Karpas-422 (cell line): ENCODE results near the gene PLA2G4D. TPM values are rescaled to one million over a fixed set of nuclear protein-coding genes. Genes with fewer than 3 reads are reported as not detected.

Experiments used
- DNase-seq: peaks from one replicate; pipeline ENCODE4 v3.0.0-alpha.2; 2015
- H2AFZ ChIP-seq: fragments of 200-600 bp; sonication (generic); 2 replicates; pipeline ENCODE4 v1.6.1; 2014; ENCODE audit warnings: antibody characterized with exemption, low read length, mixed read lengths
- H3K27ac ChIP-seq: fragments of 200-600 bp; sonication (generic); 2 replicates; pipeline ENCODE4 v1.5.1; 2014; ENCODE audit warnings: mild to moderate bottlenecking, low read length, moderate library complexity
- H3K27me3 ChIP-seq: fragments of 200-600 bp; sonication (generic); 2 replicates; pipeline ENCODE4 v1.6.1; 2014; ENCODE audit warnings: low read length, mixed read lengths
- H3K36me3 ChIP-seq: fragments of 200-600 bp; sonication (generic); 2 replicates; pipeline ENCODE4 v1.6.1; 2014; ENCODE audit warnings: low read length, mixed read lengths; ENCODE audit not compliant: insufficient read depth
- H3K4me1 ChIP-seq: fragments of 200-600 bp; sonication (generic); 2 replicates; pipeline ENCODE4 v1.6.1; 2014; ENCODE audit warnings: mild to moderate bottlenecking, low read length, mixed read lengths
- H3K4me2 ChIP-seq: fragments of 200-600 bp; sonication (generic); 2 replicates; pipeline ENCODE4 v1.6.1; 2014; ENCODE audit warnings: low read length, low read depth, mild to moderate bottlenecking; ENCODE audit not compliant: poor library complexity, severe bottlenecking
- H3K4me3 ChIP-seq: fragments of 200-600 bp; sonication (generic); 2 replicates; pipeline ENCODE4 v1.5.1; 2014; ENCODE audit warnings: mild to moderate bottlenecking, antibody characterized with exemption, low read length, mixed read lengths
- H3K79me2 ChIP-seq: fragments of 200-600 bp; sonication (generic); 2 replicates; pipeline ENCODE4 v1.6.1; 2014; ENCODE audit warnings: mild to moderate bottlenecking, low read length, mixed read lengths
- H3K9ac ChIP-seq: fragments of 200-600 bp; sonication (generic); 2 replicates; pipeline ENCODE4 v1.6.0; 2014; ENCODE audit warnings: low read length
- H3K9me2 ChIP-seq: fragments of 200-600 bp; sonication (generic), shearing (Covaris generic); replicated peaks from 2 replicates; pipeline ENCODE4 v1.6.0; 2014; ENCODE audit warnings: mild to moderate bottlenecking, low read length, moderate library complexity; ENCODE audit not compliant: insufficient read depth
- H3K9me3 ChIP-seq: fragments of 300-700, 200-600 bp; sonication (generic); 2 replicates; pipeline ENCODE4 v1.6.1; 2014; ENCODE audit warnings: low read length, mixed read lengths
- H4K20me1 ChIP-seq: fragments of 200-600 bp; sonication (generic); 2 replicates; pipeline ENCODE4 v1.6.1; 2014; ENCODE audit warnings: mild to moderate bottlenecking, antibody characterized with exemption, low read length, low read depth; ENCODE audit not compliant: insufficient read depth
- total RNA-seq: library from RNA; depleted of rRNA; stranded (reverse); fragments of >200 nt; shearing (Covaris generic); gene quantifications from 2 replicates; pipeline ENCODE4 v1.2.3, GENCODE V29; 2014; ENCODE audit warnings: low replicate concordance

Gene PLA2G4D
- total RNA-seq, 1 experiment from 2014 or later, result not detected

DNA sequence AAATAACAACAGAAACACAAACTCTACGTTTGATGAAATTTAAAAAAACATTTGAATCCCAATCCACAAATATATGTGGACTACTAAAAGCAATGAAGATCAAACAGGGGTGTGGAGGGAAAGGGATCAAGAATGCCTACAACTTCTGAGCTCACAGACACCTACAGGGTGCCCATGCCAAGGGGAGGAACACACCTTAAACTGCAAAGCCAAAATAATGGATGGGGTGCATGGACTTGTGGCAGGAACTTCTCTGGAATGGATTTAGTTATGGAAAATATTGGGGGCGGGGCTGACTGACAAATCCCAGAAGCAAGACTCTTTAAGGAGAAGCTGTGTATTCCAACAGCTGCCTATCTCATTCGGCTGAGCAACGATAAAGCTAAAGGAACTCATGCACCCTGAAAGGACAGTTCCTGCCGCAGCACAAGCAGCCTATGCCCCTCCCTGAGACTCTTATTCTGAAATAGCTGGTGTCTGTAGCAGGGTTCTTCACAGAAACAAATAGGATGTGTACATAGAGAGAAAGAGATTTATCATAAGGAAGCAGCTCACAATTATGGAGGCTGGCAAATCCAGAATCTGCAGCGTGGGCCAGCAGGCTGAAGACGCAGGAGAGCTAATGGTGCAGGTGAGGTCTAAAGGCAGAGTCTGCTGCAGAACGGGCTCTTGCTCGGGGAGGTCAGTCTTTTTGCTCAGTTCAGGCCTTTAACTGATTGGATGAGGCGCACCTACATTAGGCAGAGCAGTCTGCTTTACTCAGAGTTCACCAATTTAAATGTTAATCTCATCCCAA is 24.5 kb upstream of the PLA2G4D start:
- Histone ChIP-seq H3K4me1 (peaks cover 10% of the 10 kb centered on the region), H3K79me2 (no peaks in the 10 kb centered on the region), H3K27me3 (no peaks in the 10 kb centered on the region), H3K9ac (no peak overlapping the region), H4K20me1 (no peaks in the 10 kb centered on the region), H2AFZ (no peak overlapping the region), H3K36me3 (no peaks in the 10 kb centered on the region), H3K27ac (no peak overlapping the region), H3K9me2 (no peaks in the 10 kb centered on the region), H3K9me3 (no peaks in the 10 kb centered on the region), H3K4me3 (no peak overlapping the region), H3K4me2 (peak overlapping the region; percentile 6)
- no peak for DNase-seq

- H3K9me3 ChIP-seq, result no peaks in the 10 kb centered on the region
- H3K4me1 ChIP-seq, result peaks cover 39% of the 10 kb centered on the region
- no peak overlapping the region for H2AFZ ChIP-seq
- no peak overlapping the region for H3K9ac ChIP-seq
- H3K79me2 ChIP-seq, result no peaks in the 10 kb centered on the region
- no peaks in the 10 kb centered on the region for H3K36me3 ChIP-seq
- H3K4me2 ChIP-seq, result no peak overlapping the region
- H3K4me3 ChIP-seq, result no peak overlapping the region
- no peaks in the 10 kb centered on the region for H3K9me2 ChIP-seq
- no peak overlapping the region for H3K27ac ChIP-seq
- DNase-seq, result no peak
- no peaks in the 10 kb centered on the region for H4K20me1 ChIP-seq
- H3K27me3 ChIP-seq, result no peaks in the 10 kb centered on the region
Observed at GRCh38 chr15:42111924-42112323, 17.6 kb upstream of the PLA2G4D start.

GRCh38 chr15:42110367-42110766 is 16.0 kb upstream of the PLA2G4D start:
- no peaks in the 10 kb centered on the region for H3K27me3 ChIP-seq
- H3K36me3 ChIP-seq, result no peaks in the 10 kb centered on the region
- H3K4me2 ChIP-seq, result peak overlapping the region; percentile 22
- peak overlapping the region; percentile 44; the same call in 1 of the 2 replicates for H2AFZ ChIP-seq
- no peaks in the 10 kb centered on the region for H3K9me3 ChIP-seq
- H3K4me1 ChIP-seq, result peaks cover 48% of the 10 kb centered on the region
- DNase-seq, result no peak
- no peak overlapping the region for H3K4me3 ChIP-seq
- no peaks in the 10 kb centered on the region for H3K79me2 ChIP-seq
- H3K9ac ChIP-seq, result no peak overlapping the region
- H3K27ac ChIP-seq, result no peak overlapping the region
- H3K9me2 ChIP-seq, result no peaks in the 10 kb centered on the region
- no peaks in the 10 kb centered on the region for H4K20me1 ChIP-seq

GRCh38 chr15:42108806-42109205 is 14.4 kb upstream of the PLA2G4D start:
- Histone ChIP-seq H3K4me2 (peak overlapping the region; percentile 68), H3K4me3 (no peak overlapping the region), H3K4me1 (peaks cover 48% of the 10 kb centered on the region), H3K36me3 (no peaks in the 10 kb centered on the region), H3K79me2 (no peaks in the 10 kb centered on the region), H4K20me1 (no peaks in the 10 kb centered on the region), H3K27ac (peak overlapping the region; percentile 70), H2AFZ (peak overlapping the region; percentile 13; the same call in 1 of the 2 replicates), H3K9ac (peak overlapping the region; percentile 41; the same call in 1 of the 2 replicates), H3K27me3 (no peaks in the 10 kb centered on the region), H3K9me3 (no peaks in the 10 kb centered on the region), H3K9me2 (no peaks in the 10 kb centered on the region)
- peak; percentile 87 for DNase-seq

DNA sequence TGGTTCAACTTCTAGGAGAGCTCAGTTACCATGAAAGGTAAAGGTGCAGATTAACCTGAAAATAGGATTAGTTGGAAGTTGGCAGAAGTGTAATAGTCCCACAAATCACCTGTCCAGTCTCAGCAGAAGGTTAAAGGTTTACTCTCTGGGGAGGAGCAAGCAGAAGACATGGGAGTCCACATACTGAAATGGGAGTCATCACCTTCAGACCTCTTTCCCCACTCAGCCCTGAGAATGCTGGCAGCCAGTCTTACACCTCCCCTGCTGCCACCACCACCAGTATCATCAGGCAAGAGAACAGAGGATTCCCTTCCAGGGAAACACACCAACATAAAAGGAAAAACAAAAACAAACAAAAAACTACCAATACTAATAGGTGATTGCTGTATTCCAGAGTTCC is 13.8 kb upstream of the PLA2G4D start:
- Histone ChIP-seq H3K9me2 (no peaks in the 10 kb centered on the region), H3K4me2 (peak overlapping the region; percentile 68), H3K27ac (peak overlapping the region; percentile 70), H3K36me3 (no peaks in the 10 kb centered on the region), H3K9ac (peak overlapping the region; percentile 41; the same call in 1 of the 2 replicates), H4K20me1 (no peaks in the 10 kb centered on the region), H2AFZ (peak overlapping the region; percentile 13; the same call in 1 of the 2 replicates), H3K9me3 (no peaks in the 10 kb centered on the region), H3K27me3 (no peaks in the 10 kb centered on the region), H3K4me1 (peaks cover 48% of the 10 kb centered on the region), H3K79me2 (no peaks in the 10 kb centered on the region), H3K4me3 (peak overlapping the region; percentile 54)
- DNase-seq, result no peak

DNA sequence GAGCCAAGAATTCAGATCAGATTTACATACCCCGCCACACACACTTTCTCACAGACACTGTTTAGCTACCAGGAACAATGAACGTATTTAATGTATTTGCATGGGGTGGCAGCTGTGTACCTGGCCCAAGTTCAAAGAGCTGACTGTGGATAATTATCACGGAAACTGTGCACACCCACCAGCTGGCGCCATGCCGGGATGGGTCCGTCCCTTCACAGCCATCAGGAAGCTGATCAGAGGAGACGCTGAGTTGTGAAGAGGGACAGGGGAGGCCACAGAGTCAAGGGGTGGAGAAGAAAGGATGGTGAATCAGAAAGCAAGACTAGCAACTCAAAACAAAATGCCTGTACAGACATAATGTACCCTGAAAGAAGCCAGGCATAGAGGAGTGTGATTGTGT is 13.1 kb upstream of the PLA2G4D start:
- peak overlapping the region; percentile 84; the same call in 1 of the 2 replicates for H2AFZ ChIP-seq
- peak overlapping the region; percentile 68 for H3K4me2 ChIP-seq
- no peaks in the 10 kb centered on the region for H4K20me1 ChIP-seq
- DNase-seq, result peak; percentile 68
- no peaks in the 10 kb centered on the region for H3K36me3 ChIP-seq
- H3K79me2 ChIP-seq, result no peaks in the 10 kb centered on the region
- H3K9me3 ChIP-seq, result no peaks in the 10 kb centered on the region
- H3K4me3 ChIP-seq, result peak overlapping the region; percentile 54
- H3K4me1 ChIP-seq, result peaks cover 52% of the 10 kb centered on the region
- H3K9ac ChIP-seq, result peak overlapping the region; percentile 27
- H3K27me3 ChIP-seq, result no peaks in the 10 kb centered on the region
- 0 out of 2 replicates have a peak overlapping the region, but pooled peaks have one; percentile 8 for H3K27ac ChIP-seq
- no peaks in the 10 kb centered on the region for H3K9me2 ChIP-seq

GRCh38 chr15:42106288-42106687 is 11.9 kb upstream of the PLA2G4D start:
- Histone ChIP-seq H3K4me2 (peak overlapping the region; percentile 11), H3K9ac (no peak overlapping the region), H3K4me3 (no peak overlapping the region), H3K4me1 (peaks cover 52% of the 10 kb centered on the region), H4K20me1 (no peaks in the 10 kb centered on the region), H3K79me2 (no peaks in the 10 kb centered on the region), H3K27ac (no peak overlapping the region), H2AFZ (no peak overlapping the region), H3K9me2 (no peaks in the 10 kb centered on the region), H3K9me3 (no peaks in the 10 kb centered on the region), H3K27me3 (no peaks in the 10 kb centered on the region), H3K36me3 (no peaks in the 10 kb centered on the region)
- no peak for DNase-seq

- no peaks in the 10 kb centered on the region for H3K27me3 ChIP-seq
- H3K4me3 ChIP-seq, result no peak overlapping the region
- no peak overlapping the region for H3K4me2 ChIP-seq
- H3K27ac ChIP-seq, result no peak overlapping the region
- no peak for DNase-seq
- H3K9me3 ChIP-seq, result no peaks in the 10 kb centered on the region
- H3K9ac ChIP-seq, result no peak overlapping the region
- H4K20me1 ChIP-seq, result no peaks in the 10 kb centered on the region
- H3K4me1 ChIP-seq, result peaks cover 35% of the 10 kb centered on the region
- no peak overlapping the region for H2AFZ ChIP-seq
- H3K36me3 ChIP-seq, result no peaks in the 10 kb centered on the region
- no peaks in the 10 kb centered on the region for H3K79me2 ChIP-seq
- H3K9me2 ChIP-seq, result no peaks in the 10 kb centered on the region
Observed at GRCh38 chr15:42104095-42104891, 9.9 kb upstream of the PLA2G4D start.
